A673 (cell line): Measurements from ENCODE around the gene ABR.

Source experiments
- EZH2 ChIP-seq: fragments of 200-600 bp; sonication (generic); IDR thresholded peaks from 2 replicates; pipeline ENCODE4 v1.6.1; 2017; ENCODE audit warnings: borderline replicate concordance, low read depth, mild to moderate bottlenecking, mixed read lengths, antibody characterized with exemption, low read length; ENCODE audit not compliant: poor library complexity, severe bottlenecking
- TF ChIP-seq, protein P1 (sequence below): fragments of 300-800, 200-600 bp; sonication (generic); conservative IDR thresholded peaks from 2 replicates; pipeline ENCODE4 v1.5.1; 2017; ENCODE audit warnings: low read depth, mild to moderate bottlenecking, antibody characterized with exemption, low read length, moderate library complexity, mixed read lengths

DNA sequence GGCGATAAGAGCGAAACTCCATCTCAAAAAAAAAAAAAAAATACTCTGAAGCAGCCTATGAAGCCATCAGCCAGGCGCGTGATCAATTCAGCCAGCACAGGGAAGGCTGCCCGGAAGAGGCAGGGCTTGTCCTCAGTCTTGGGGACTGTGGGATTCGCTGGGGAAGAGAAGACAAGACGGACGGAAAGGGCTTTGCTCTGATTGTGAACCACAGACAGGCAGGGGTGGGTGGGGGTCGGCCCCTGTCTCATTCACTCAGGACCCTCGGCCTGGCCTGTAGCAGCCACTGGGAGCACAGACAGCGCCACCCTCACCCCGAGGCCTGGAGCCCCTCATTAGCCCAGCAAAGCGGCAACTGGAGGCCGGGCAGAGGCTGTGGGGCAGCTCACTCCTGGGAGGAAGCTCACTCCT, 37.2 kb downstream of the ABR start:
- TF ChIP-seq, protein P1, sequence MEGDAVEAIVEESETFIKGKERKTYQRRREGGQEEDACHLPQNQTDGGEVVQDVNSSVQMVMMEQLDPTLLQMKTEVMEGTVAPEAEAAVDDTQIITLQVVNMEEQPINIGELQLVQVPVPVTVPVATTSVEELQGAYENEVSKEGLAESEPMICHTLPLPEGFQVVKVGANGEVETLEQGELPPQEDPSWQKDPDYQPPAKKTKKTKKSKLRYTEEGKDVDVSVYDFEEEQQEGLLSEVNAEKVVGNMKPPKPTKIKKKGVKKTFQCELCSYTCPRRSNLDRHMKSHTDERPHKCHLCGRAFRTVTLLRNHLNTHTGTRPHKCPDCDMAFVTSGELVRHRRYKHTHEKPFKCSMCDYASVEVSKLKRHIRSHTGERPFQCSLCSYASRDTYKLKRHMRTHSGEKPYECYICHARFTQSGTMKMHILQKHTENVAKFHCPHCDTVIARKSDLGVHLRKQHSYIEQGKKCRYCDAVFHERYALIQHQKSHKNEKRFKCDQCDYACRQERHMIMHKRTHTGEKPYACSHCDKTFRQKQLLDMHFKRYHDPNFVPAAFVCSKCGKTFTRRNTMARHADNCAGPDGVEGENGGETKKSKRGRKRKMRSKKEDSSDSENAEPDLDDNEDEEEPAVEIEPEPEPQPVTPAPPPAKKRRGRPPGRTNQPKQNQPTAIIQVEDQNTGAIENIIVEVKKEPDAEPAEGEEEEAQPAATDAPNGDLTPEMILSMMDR, result no peak
- TF ChIP-seq EZH2, result no peak
